BJ (cell line): ENCODE results near the gene KLC1. TPM values are rescaled to one million over a fixed set of nuclear protein-coding genes. Genes with fewer than 3 reads are reported as not detected.

ENCODE experiments used
- CTCF ChIA-PET: fragments of 350-600 bp; formaldehyde crosslinking; extraction: SDS; loops from one replicate; lab custom pipeline; 2021; ENCODE audit warnings: antibody characterized with exemption, inconsistent platforms; lab: Yijun Ruan, JAX
- POLR2A ChIA-PET: fragments of 300-600 bp; sonication (Branson Sonifier 250); formaldehyde crosslinking; extraction: SDS; loops from one replicate; lab custom pipeline; 2021; ENCODE audit warnings: antibody characterized with exemption; lab: Charles Lee
- DNase-seq: peaks from one replicate; pipeline ENCODE4 v3.0.0-alpha.2; 2011; ENCODE audit warnings: low read depth
- H3K27me3 ChIP-seq: 2 replicates; pipeline ENCODE4 v1.6.0; 2011; ENCODE audit warnings: low read length; ENCODE audit not compliant: control insufficient read depth, insufficient read depth
- H3K36me3 ChIP-seq: 2 replicates; pipeline ENCODE4 v1.5.1; 2011; ENCODE audit warnings: low read length; ENCODE audit not compliant: control insufficient read depth, insufficient read depth
- H3K4me3 ChIP-seq: 2 replicates; pipeline ENCODE4 v1.5.1; 2011; ENCODE audit warnings: low read depth, mild to moderate bottlenecking, control low read depth, low read length
- CTCF ChIP-seq: IDR thresholded peaks from 2 replicates; pipeline ENCODE4 v1.5.1; 2011; ENCODE audit warnings: low read depth, mild to moderate bottlenecking, control low read depth, inconsistent platforms, low read length, moderate library complexity; ENCODE audit not compliant: insufficient read depth
- polyA plus RNA-seq: library from polyadenylated mRNA; depleted of rRNA; stranded (reverse); fragments of >200 nt; gene quantifications from 2 replicates; pipeline ENCODE4 v1.2.3, GENCODE V29; 2011

KLC1 gene
- polyA plus RNA-seq, 1 experiment = 112 TPM

- H3K27me3 ChIP-seq = no peaks in the 10 kb centered on the region
- no peak for DNase-seq
- no peak for TF ChIP-seq CTCF
- H3K4me3 ChIP-seq = no peak overlapping the region
- ChIA-PET POLR2A (no interaction called here), CTCF (interaction anchor here (1.7 kb wide), 1 partner anchor 13 kb away, joined by 4 read pairs; no protein-coding TSS in a partner anchor)
- peaks cover 5% of the 10 kb centered on the region for H3K36me3 ChIP-seq
These were observed 108.5 kb downstream of the KLC1 start for GRCh38 chr14:103737432-103738045.

DNA sequence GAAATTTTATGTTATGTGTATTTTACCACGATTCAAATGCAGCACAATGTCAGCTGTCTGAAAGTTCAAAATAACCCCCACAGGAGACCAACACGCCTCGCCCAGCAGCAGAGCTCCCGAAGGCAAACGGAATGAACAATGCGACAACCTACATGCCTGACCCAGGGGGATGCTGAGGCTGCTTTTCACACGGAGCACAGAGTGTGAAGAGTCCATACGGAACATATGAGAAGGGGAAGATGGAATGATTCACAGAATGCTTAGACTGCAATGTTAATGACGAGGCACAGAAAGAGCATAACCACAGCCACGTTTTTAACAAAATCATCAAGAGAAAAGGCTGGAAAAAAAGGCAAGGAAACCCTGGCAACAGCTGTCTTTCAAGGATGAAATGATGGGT is 109.2 kb downstream of the KLC1 start:
- no peak for DNase-seq
- ChIA-PET CTCF (no interaction called here), POLR2A (no interaction called here)

DNA sequence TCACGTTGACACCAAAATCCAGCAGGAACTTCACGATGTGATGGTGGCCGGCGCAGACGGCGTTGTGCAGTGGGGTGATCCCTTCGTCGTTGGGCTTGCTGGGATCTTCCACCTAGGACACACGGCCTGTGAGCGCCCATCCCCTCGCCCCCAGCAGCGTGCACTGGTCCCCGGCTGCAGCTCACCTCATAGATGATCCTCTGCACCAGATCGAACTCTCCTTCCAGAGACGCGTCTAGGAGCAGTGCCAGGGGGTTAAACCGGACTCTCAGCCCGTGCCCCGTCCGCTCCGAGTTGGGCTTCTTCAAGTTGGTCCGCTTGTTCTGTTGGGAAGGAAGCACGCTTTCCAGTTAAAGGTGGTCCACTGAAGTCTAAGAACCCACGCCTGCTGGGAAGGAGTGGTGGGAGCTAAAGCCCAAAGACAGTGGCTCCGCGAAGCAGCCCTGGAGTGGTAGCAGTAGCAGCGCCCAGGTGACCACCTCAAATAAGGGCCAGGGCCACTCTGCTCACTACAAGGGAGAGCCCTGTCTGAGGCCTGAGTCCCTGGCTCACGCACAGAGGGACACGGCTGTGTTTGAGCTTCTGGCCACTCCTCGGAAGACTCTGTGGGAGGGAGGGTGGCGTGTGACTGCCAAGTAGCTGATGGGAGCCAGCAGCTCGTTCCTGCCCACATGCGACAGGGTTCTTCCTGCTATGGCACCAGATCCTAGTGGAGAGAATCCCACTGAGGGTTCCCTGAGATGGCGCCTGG is 109.9 kb downstream of the KLC1 start:
- no peak for DNase-seq
- CTCF ChIA-PET = no interaction called here
- Histone ChIP-seq H3K4me3 (no peak overlapping the region), H3K36me3 (peaks cover 2% of the 10 kb centered on the region; the same call in 1 of the 2 replicates), H3K27me3 (no peaks in the 10 kb centered on the region)
- no peak for TF ChIP-seq CTCF
- POLR2A ChIA-PET = no interaction called here

More for the DNA sequence above, 109.2 kb downstream of the KLC1 start:
- H3K36me3 ChIP-seq = peaks cover 2% of the 10 kb centered on the region; the same call in 1 of the 2 replicates
- no peaks in the 10 kb centered on the region for H3K27me3 ChIP-seq
- TF ChIP-seq CTCF = no peak
- H3K4me3 ChIP-seq = no peak overlapping the region

GRCh38 chr14:103739466-103739792 is 110.4 kb downstream of the KLC1 start:
- H3K4me3 ChIP-seq = no peak overlapping the region
- no peak for DNase-seq
- no peaks in the 10 kb centered on the region for H3K27me3 ChIP-seq
- H3K36me3 ChIP-seq = peaks cover 1% of the 10 kb centered on the region; the same call in 1 of the 2 replicates
- CTCF ChIA-PET = no interaction called here
- POLR2A ChIA-PET = no interaction called here
- no peak for TF ChIP-seq CTCF

- POLR2A ChIA-PET = no interaction called here
These were observed 110.9 kb downstream of the KLC1 start for GRCh38 chr14:103739793-103740501.

More at GRCh38 chr14:103739793-103740501, 110.9 kb downstream of the KLC1 start:
- DNase-seq = no peak
- CTCF ChIA-PET = interaction anchor here (1.1 kb wide), 1 partner anchor 16 kb away, joined by 4 read pairs; no protein-coding TSS in a partner anchor
- Histone ChIP-seq H3K4me3 (no peak overlapping the region), H3K36me3 (peaks cover 1% of the 10 kb centered on the region; the same call in 1 of the 2 replicates), H3K27me3 (no peaks in the 10 kb centered on the region)
- no peak for TF ChIP-seq CTCF
